Measurements from ENCODE around the gene MARCHF10.

DNA sequence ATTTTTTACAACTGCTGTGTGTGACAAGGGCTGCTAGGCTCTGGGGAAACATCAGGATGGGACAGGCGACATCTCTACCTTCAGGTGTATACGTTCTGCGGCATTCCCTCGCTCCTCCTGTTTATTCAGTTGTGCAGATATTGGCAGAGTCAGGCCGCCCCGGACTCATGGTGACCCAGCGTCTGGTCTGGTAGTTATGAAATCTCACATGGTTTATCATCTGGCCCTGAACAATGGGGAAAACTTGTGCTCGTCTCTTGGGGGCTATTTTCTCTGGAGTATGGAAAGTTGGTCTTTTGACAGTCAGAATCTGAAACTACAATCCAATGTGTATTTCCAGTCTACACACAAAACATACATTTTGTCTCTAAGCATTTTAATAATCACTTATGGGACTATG is 3.3 kb downstream of the MARCHF10 start:
- TF ChIP-seq MAZ (IDR thresholded peaks at IDR 0.05; ENCODE audit: borderline replicate concordance, low read depth, low read length) (no peak), MAZ (CRISPR knock-in tag; IDR thresholded peaks at IDR 0.05; ENCODE audit: low read depth) (no peak), CTCF (CRISPR knock-in tag; IDR thresholded peaks at IDR 0.05) (no peak), ZNF674 (CRISPR knock-in tag; IDR thresholded peaks at IDR 0.05; ENCODE audit: low read depth) (no peak), ZNF468 (CRISPR knock-in tag; IDR thresholded peaks at IDR 0.05) (no peak), RAD21 (CRISPR knock-in tag; IDR thresholded peaks at IDR 0.05) (no peak), ZNF605 (CRISPR knock-in tag; IDR thresholded peaks at IDR 0.05) (no peak)
- TF ChIP-seq, protein P1, sequence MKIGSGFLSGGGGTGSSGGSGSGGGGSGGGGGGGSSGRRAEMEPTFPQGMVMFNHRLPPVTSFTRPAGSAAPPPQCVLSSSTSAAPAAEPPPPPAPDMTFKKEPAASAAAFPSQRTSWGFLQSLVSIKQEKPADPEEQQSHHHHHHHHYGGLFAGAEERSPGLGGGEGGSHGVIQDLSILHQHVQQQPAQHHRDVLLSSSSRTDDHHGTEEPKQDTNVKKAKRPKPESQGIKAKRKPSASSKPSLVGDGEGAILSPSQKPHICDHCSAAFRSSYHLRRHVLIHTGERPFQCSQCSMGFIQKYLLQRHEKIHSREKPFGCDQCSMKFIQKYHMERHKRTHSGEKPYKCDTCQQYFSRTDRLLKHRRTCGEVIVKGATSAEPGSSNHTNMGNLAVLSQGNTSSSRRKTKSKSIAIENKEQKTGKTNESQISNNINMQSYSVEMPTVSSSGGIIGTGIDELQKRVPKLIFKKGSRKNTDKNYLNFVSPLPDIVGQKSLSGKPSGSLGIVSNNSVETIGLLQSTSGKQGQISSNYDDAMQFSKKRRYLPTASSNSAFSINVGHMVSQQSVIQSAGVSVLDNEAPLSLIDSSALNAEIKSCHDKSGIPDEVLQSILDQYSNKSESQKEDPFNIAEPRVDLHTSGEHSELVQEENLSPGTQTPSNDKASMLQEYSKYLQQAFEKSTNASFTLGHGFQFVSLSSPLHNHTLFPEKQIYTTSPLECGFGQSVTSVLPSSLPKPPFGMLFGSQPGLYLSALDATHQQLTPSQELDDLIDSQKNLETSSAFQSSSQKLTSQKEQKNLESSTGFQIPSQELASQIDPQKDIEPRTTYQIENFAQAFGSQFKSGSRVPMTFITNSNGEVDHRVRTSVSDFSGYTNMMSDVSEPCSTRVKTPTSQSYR (CRISPR knock-in tag; IDR thresholded peaks at IDR 0.05; ENCODE audit: borderline replicate concordance), result no peak
